ENCODE measurements around the gene ALPK3. TPM values are rescaled to one million over a fixed set of nuclear protein-coding genes. Genes with fewer than 3 reads are reported as not detected.

Gene ALPK3
- total and polyA plus RNA-seq, 2 experiments from 2014 or later: 3.7 to 29.7 TPM

GRCh38 chr15:84810073-84810840 is 6.9 kb upstream of the ALPK3 start:
- no peak for ATAC-seq

More at GRCh38 chr15:84810073-84810840, 6.9 kb upstream of the ALPK3 start:
- Histone ChIP-seq H2AFZ (no peak overlapping the region), H3K4me2 (no peak overlapping the region), H3K36me3 (ENCODE audit: insufficient read depth) (no peaks in the 10 kb centered on the region; the same call in 1 of the 2 replicates), H3K27me3 (ENCODE audit: insufficient read depth) (no peaks in the 10 kb centered on the region), H3F3A (replicated peaks; ENCODE audit: low read depth) (no peaks in the 10 kb centered on the region), H3K4me1 (ENCODE audit: insufficient read depth) (no peaks in the 10 kb centered on the region), H4K20me1 (replicated peaks; ENCODE audit: insufficient read depth) (no peaks in the 10 kb centered on the region), H3K9me2 (ENCODE audit: insufficient read depth) (0 out of 2 replicates have a peak, but pooled peaks cover 3% of the 10 kb centered on the region), H3K27ac (ENCODE audit: low read depth) (no peak overlapping the region), H3K79me2 (replicated peaks; ENCODE audit: insufficient read depth) (no peaks in the 10 kb centered on the region), H3K4me3 (no peak overlapping the region)
- DNase-seq (ENCODE audit: low spot score): no peak
- Mint-ChIP-seq H3K27ac (no peak overlapping the region), H3K9me3 (no peaks in the 10 kb centered on the region), H3K36me3 (ENCODE audit: low read depth) (no peaks in the 10 kb centered on the region), H3K27me3 (ENCODE audit: insufficient read depth, low read depth, poor library complexity) (peaks cover 6% of the 10 kb centered on the region), H3K4me3 (no peak overlapping the region), H3K4me1 (no peaks in the 10 kb centered on the region)
- no peak for TF ChIP-seq EZH2 (IDR thresholded peaks at IDR 0.05; ENCODE audit: low read depth, unreplicated experiment)
- TF ChIP-seq EZH2phosphoT487 (IDR thresholded peaks at IDR 0.05; ENCODE audit: unreplicated experiment): no peak
- TF ChIP-seq POLR2AphosphoS5 (IDR thresholded peaks at IDR 0.05; ENCODE audit: low read depth): no peak
- TF ChIP-seq CTCF (conservative IDR thresholded peaks at IDR 0.05; ENCODE audit: low read depth in 2 of 2): no peak
- no peak for TF ChIP-seq STAT1 (IDR thresholded peaks at IDR 0.05; ENCODE audit: unreplicated experiment)
- no peak for TF ChIP-seq ZNF114 (CRISPR knock-in tag; IDR thresholded peaks at IDR 0.05)
- no peak for TF ChIP-seq ETS1 (IDR thresholded peaks at IDR 0.05)
- no peak for TF ChIP-seq CREB1 (CRISPR knock-in tag; IDR thresholded peaks at IDR 0.05; ENCODE audit: low read depth)
- no peak for TF ChIP-seq NANOG (IDR thresholded peaks at IDR 0.05; ENCODE audit: borderline replicate concordance)
- no peak for TF ChIP-seq ZNF462 (CRISPR knock-in tag; IDR thresholded peaks at IDR 0.05)

Measured in GM23338 (cell line).